K562 (cell line): ENCODE results near the gene KISS1. TPM values are rescaled to one million over a fixed set of nuclear protein-coding genes. Genes with fewer than 3 reads are reported as not detected.

Experiments used
- BHLHE40 ChIP-seq: IDR thresholded peaks from 2 replicates; pipeline ENCODE4 v1.6.1; 2011; ENCODE audit warnings: low read length, improper control_type of control experiment
- BRD4 ChIP-seq: fragments of 200-600 bp; sonication (generic); IDR thresholded peaks from 2 replicates; pipeline ENCODE4 v1.6.1; 2017; ENCODE audit warnings: inconsistent platforms
- GABPB2 ChIP-seq: fragments of 250-450 bp; sonication (Bioruptor Pico); conservative IDR thresholded peaks from 2 replicates; pipeline ENCODE4 v1.5.1; 2021; ENCODE audit warnings: mild to moderate bottlenecking
- HMGN3 ChIP-seq: IDR thresholded peaks from 2 replicates; pipeline ENCODE4 v1.6.1; 2011; ENCODE audit warnings: borderline replicate concordance, low read depth, mild to moderate bottlenecking, mixed read lengths, low read length; ENCODE audit not compliant: insufficient read length; ENCODE audit errors: extremely low read depth
- HSF4 ChIP-seq: fragments of 250-450 bp; sonication (Bioruptor Pico); IDR thresholded peaks from 2 replicates; pipeline ENCODE4 v2.1.2; 2022; ENCODE audit warnings: mild to moderate bottlenecking, moderate library complexity, borderline replicate concordance
- ILF3 ChIP-seq: fragments of 450-650 bp; IDR thresholded peaks from 2 replicates; pipeline ENCODE4 v1.6.1; 2018; ENCODE audit warnings: antibody characterized with exemption, mild to moderate bottlenecking, moderate library complexity, borderline replicate concordance
- KLF1 ChIP-seq: fragments of 450-650 bp; IDR thresholded peaks from 2 replicates; pipeline ENCODE4 v1.6.1; 2016; ENCODE audit warnings: missing genetic modification characterization, missing compliant biosample characterization
- POU5F1 ChIP-seq: fragments of 150-350 bp; IDR thresholded peaks from 2 replicates; pipeline ENCODE4 v1.6.1; 2014; ENCODE audit warnings: borderline replicate concordance, low read length, low read depth, mild to moderate bottlenecking; ENCODE audit not compliant: partially characterized antibody
- PRPF4 ChIP-seq: fragments of 200-400 bp; formaldehyde crosslinking; IDR thresholded peaks from one replicate; pipeline ENCODE4 v1.6.1; 2017; ENCODE audit warnings: low read length, low read depth, mild to moderate bottlenecking; ENCODE audit not compliant: insufficient read depth, poor library complexity, severe bottlenecking
- RUNX1 ChIP-seq: sonication (generic); IDR thresholded peaks from 2 replicates; pipeline ENCODE4 v1.6.1; 2016; ENCODE audit warnings: antibody characterized with exemption, low read depth
- SMARCC2 ChIP-seq: fragments of 450-650 bp; IDR thresholded peaks from 2 replicates; pipeline ENCODE4 v1.6.1; 2017; ENCODE audit warnings: antibody characterized with exemption, moderate library complexity, mild to moderate bottlenecking, low read depth
- TSC22D4 ChIP-seq: fragments of 450-650 bp; IDR thresholded peaks from 2 replicates; pipeline ENCODE4 v1.6.1; 2016; ENCODE audit warnings: missing genetic modification characterization, missing biosample characterization, control low read depth
- XRCC4 ChIP-seq: IDR thresholded peaks from one replicate; pipeline ENCODE4 v1.6.1; 2011; ENCODE audit not compliant: insufficient read depth, insufficient read length; ENCODE audit errors: extremely low read depth
- ZNF354B ChIP-seq: fragments of 250-450 bp; sonication (Bioruptor Pico); IDR thresholded peaks from 2 replicates; pipeline ENCODE4 v1.4.0; 2020
- polyA plus RNA-seq, 8 experiments: library from polyadenylated mRNA; depleted of rRNA in 4 of 8; stranded (reverse) in 5 of 8; unstranded in 3 of 8; fragments of >200 nt; fragmentation: Nextera tagmentation in 2 of 8; fragmentation: Illumina TruSeq in 1 of 8; extraction: Ambion mirVana in 2 of 8; extraction: Trizol in 1 of 8; gene quantifications; 2 replicates each; pipeline versions ENCODE4 v1.2.1 to v1.2.3, GENCODE V29; 2011 to 2014; ENCODE audit warnings: inconsistent platforms in 1 of 8, missing spikeins in 1 of 8
- total RNA-seq, 7 experiments: library from RNA; depleted of rRNA in 6 of 7; stranded (reverse); fragments of >200 nt in 6 of 7; fragmentation: Illumina TruSeq in 2 of 7; extraction: Trizol in 2 of 7; gene quantifications; 2 replicates each; pipeline versions ENCODE4 v1.2.1 to v1.2.3, GENCODE V29; 2011 to 2021; ENCODE audit warnings: low replicate concordance in 1 of 7
- TF ChIP-seq, protein P1 (sequence below): fragments of 450-650 bp; formaldehyde crosslinking; IDR thresholded peaks from 2 replicates; pipeline ENCODE4 v1.4.0; 2020; ENCODE audit warnings: mild to moderate bottlenecking
- TF ChIP-seq, protein P2 (sequence below): fragments of 450-650 bp; IDR thresholded peaks from 2 replicates; pipeline ENCODE4 v1.6.1; 2016; ENCODE audit warnings: low read depth, mild to moderate bottlenecking, moderate library complexity
- TF ChIP-seq, protein P3 (sequence below), 2 experiments: fragments of 450-650 bp; conservative IDR thresholded peaks; 2 replicates each; pipeline ENCODE4 v1.6.1; 2017; ENCODE audit warnings: mild to moderate bottlenecking in 2 of 2, moderate library complexity in 2 of 2
- TF ChIP-seq, protein P4 (sequence below): sonication (generic); formaldehyde crosslinking; IDR thresholded peaks from 2 replicates; pipeline ENCODE4 v1.8.0; 2022; ENCODE audit warnings: missing genetic modification reagents, mild to moderate bottlenecking, borderline replicate concordance

The KISS1 gene
- total and polyA plus RNA-seq, 9 of the 15 experiments (the other 6 are each of a cell fraction or from before 2014, with no cell fraction given): 0.31 TPM; not detected in 8

DNA sequence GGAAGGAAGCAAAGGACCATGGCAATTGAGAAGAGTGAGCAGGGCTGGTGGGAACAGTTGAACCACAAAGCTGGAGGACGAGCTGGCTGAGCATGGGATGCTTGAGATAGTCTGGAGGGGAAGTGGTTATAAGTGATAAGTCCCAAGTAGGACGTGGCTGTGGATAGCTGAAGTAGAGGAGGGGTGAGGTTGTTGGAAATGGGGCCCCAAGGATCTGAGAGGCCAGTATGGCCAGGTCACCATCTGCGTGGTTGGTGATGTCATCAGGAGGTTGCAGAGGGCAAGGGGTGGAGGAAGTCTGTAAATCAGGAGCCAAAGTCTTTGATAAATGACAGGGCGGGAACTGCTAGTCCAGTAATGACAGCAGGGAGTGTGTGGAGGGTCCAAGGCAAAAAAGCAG, 19.2 kb downstream of the KISS1 start (continued):
- TF ChIP-seq PRPF4: no peak
- 0 out of 2 replicates have a peak, but pooled peaks have one; percentile 55 for TF ChIP-seq RUNX1
- no peak for TF ChIP-seq BRD4
- TF ChIP-seq, protein P1, sequence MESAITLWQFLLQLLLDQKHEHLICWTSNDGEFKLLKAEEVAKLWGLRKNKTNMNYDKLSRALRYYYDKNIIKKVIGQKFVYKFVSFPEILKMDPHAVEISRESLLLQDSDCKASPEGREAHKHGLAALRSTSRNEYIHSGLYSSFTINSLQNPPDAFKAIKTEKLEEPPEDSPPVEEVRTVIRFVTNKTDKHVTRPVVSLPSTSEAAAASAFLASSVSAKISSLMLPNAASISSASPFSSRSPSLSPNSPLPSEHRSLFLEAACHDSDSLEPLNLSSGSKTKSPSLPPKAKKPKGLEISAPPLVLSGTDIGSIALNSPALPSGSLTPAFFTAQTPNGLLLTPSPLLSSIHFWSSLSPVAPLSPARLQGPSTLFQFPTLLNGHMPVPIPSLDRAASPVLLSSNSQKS (CRISPR knock-in tag): no peak
- TF ChIP-seq, protein P2, sequence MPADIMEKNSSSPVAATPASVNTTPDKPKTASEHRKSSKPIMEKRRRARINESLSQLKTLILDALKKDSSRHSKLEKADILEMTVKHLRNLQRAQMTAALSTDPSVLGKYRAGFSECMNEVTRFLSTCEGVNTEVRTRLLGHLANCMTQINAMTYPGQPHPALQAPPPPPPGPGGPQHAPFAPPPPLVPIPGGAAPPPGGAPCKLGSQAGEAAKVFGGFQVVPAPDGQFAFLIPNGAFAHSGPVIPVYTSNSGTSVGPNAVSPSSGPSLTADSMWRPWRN: 0 out of 2 replicates have a peak, but pooled peaks have one; percentile 67
- TF ChIP-seq, protein P3, sequence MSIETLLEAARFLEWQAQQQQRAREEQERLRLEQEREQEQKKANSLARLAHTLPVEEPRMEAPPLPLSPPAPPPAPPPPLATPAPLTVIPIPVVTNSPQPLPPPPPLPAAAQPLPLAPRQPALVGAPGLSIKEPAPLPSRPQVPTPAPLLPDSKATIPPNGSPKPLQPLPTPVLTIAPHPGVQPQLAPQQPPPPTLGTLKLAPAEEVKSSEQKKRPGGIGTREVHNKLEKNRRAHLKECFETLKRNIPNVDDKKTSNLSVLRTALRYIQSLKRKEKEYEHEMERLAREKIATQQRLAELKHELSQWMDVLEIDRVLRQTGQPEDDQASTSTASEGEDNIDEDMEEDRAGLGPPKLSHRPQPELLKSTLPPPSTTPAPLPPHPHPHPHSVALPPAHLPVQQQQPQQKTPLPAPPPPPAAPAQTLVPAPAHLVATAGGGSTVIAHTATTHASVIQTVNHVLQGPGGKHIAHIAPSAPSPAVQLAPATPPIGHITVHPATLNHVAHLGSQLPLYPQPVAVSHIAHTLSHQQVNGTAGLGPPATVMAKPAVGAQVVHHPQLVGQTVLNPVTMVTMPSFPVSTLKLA (conservative IDR thresholded peaks at IDR 0.05): peak in 1 of 2 experiments; percentile 38; a peak in 2 of 4 replicates
- TF ChIP-seq, protein P4, sequence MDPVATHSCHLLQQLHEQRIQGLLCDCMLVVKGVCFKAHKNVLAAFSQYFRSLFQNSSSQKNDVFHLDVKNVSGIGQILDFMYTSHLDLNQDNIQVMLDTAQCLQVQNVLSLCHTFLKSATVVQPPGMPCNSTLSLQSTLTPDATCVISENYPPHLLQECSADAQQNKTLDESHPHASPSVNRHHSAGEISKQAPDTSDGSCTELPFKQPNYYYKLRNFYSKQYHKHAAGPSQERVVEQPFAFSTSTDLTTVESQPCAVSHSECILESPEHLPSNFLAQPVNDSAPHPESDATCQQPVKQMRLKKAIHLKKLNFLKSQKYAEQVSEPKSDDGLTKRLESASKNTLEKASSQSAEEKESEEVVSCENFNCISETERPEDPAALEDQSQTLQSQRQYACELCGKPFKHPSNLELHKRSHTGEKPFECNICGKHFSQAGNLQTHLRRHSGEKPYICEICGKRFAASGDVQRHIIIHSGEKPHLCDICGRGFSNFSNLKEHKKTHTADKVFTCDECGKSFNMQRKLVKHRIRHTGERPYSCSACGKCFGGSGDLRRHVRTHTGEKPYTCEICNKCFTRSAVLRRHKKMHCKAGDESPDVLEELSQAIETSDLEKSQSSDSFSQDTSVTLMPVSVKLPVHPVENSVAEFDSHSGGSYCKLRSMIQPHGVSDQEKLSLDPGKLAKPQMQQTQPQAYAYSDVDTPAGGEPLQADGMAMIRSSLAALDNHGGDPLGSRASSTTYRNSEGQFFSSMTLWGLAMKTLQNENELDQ (CRISPR knock-in tag): no peak
- TF ChIP-seq SMARCC2: 0 out of 2 replicates have a peak, but pooled peaks have one; percentile 17
- no peak for TF ChIP-seq GABPB2
- TF ChIP-seq KLF1 (tag): peak; percentile 25; the same call in 1 of the 2 replicates
- TF ChIP-seq ILF3: no peak
- no peak for TF ChIP-seq HSF4 (CRISPR knock-in tag)
- TF ChIP-seq POU5F1: no peak
- TF ChIP-seq TSC22D4: no peak
- no peak for TF ChIP-seq ZNF354B (CRISPR knock-in tag)
- no peak for TF ChIP-seq XRCC4
- no peak for TF ChIP-seq HMGN3
- TF ChIP-seq BHLHE40: no peak; the same call in 1 of the 2 replicates
